Osteoblast (primary cell): ENCODE results near the gene MAN1B1. TPM values are rescaled to one million over a fixed set of nuclear protein-coding genes. Genes with fewer than 3 reads are reported as not detected.

Experiments
- DNase-seq: peaks from one replicate; pipeline ENCODE4 v3.0.0; 2011; ENCODE audit warnings: low spot score, mixed read lengths; ENCODE audit not compliant: insufficient read length; ENCODE audit errors: missing footprints
- H2AFZ ChIP-seq: 2 replicates; pipeline ENCODE4 v1.6.0; 2011; ENCODE audit warnings: mild to moderate bottlenecking, low read length
- H3K27ac ChIP-seq: 2 replicates; pipeline ENCODE4 v1.5.1; 2011; ENCODE audit warnings: mild to moderate bottlenecking, low read depth, low read length, moderate library complexity
- H3K27me3 ChIP-seq: 2 replicates; pipeline ENCODE4 v1.6.0; 2012; ENCODE audit warnings: mild to moderate bottlenecking, control low read depth, inconsistent platforms, low read length, moderate library complexity; ENCODE audit not compliant: insufficient read depth
- H3K36me3 ChIP-seq: 2 replicates; pipeline ENCODE4 v1.5.1; 2011; ENCODE audit warnings: mild to moderate bottlenecking, low read length, control low read depth, moderate library complexity; ENCODE audit not compliant: insufficient read depth
- H3K4me1 ChIP-seq: 2 replicates; pipeline ENCODE4 v1.5.1; 2011; ENCODE audit warnings: mild to moderate bottlenecking, low read length, control low read depth, moderate library complexity; ENCODE audit not compliant: insufficient read depth
- H3K4me2 ChIP-seq: 2 replicates; pipeline ENCODE4 v1.6.0; 2011; ENCODE audit warnings: mild to moderate bottlenecking, low read length; ENCODE audit not compliant: insufficient read depth
- H3K4me3 ChIP-seq: fragments of 200-600 bp; sonication (generic); 3 replicates; pipeline ENCODE4 v1.5.1; 2012; ENCODE audit warnings: mild to moderate bottlenecking, low read length, inconsistent platforms; ENCODE audit not compliant: insufficient read depth
- H3K79me2 ChIP-seq: 2 replicates; pipeline ENCODE4 v1.6.0; 2012; ENCODE audit warnings: mild to moderate bottlenecking, low read length, control low read depth, inconsistent platforms; ENCODE audit not compliant: insufficient read depth
- H3K9me3 ChIP-seq: 2 replicates; pipeline ENCODE4 v1.5.1; 2011; ENCODE audit warnings: low read depth, low read length, control low read depth
- H4K20me1 ChIP-seq: 2 replicates; pipeline ENCODE4 v1.6.0; 2012; ENCODE audit warnings: mild to moderate bottlenecking, low read length, control low read depth; ENCODE audit not compliant: insufficient read depth
- CTCF ChIP-seq: IDR thresholded peaks from 2 replicates; pipeline ENCODE4 v1.5.1; 2011; ENCODE audit warnings: mild to moderate bottlenecking, low read depth, low read length, moderate library complexity; ENCODE audit errors: extremely low read depth
- total RNA-seq: library from RNA; depleted of rRNA; stranded (reverse); fragments of >200 nt; gene quantifications from 2 replicates; pipeline ENCODE4 v1.2.3, GENCODE V29; 2012

Gene MAN1B1
- total RNA-seq, 1 donor = 94.1 TPM

- Histone ChIP-seq H3K4me2 (no peak overlapping the region), H3K9me3 (no peaks in the 10 kb centered on the region), H2AFZ (no peak overlapping the region), H3K27me3 (no peaks in the 10 kb centered on the region), H3K27ac (no peak overlapping the region), H3K4me3 (no peak overlapping the region), H3K36me3 (no peaks in the 10 kb centered on the region), H3K79me2 (peaks cover 25% of the 10 kb centered on the region), H4K20me1 (peaks cover 22% of the 10 kb centered on the region), H3K4me1 (peaks cover 15% of the 10 kb centered on the region)
- no peak for DNase-seq
- TF ChIP-seq CTCF = no peak
These were observed 40.0 kb downstream of the MAN1B1 start for GRCh38 chr9:137126786-137127185.

- Histone ChIP-seq H3K4me3 (peak overlapping the region; percentile 30), H3K79me2 (peaks cover 25% of the 10 kb centered on the region), H4K20me1 (peaks cover 15% of the 10 kb centered on the region), H2AFZ (no peak overlapping the region), H3K27me3 (no peaks in the 10 kb centered on the region), H3K27ac (no peak overlapping the region), H3K4me2 (peak overlapping the region; percentile 97), H3K36me3 (no peaks in the 10 kb centered on the region), H3K9me3 (no peaks in the 10 kb centered on the region), H3K4me1 (peaks cover 15% of the 10 kb centered on the region)
- peak; percentile 49 for DNase-seq
- no peak for TF ChIP-seq CTCF
These were observed 40.7 kb downstream of the MAN1B1 start for GRCh38 chr9:137127301-137128157.

GRCh38 chr9:137128158-137128861 lies 41.5 kb downstream of the MAN1B1 start:
- DNase-seq = peak; percentile 67
- Histone ChIP-seq H3K9me3 (no peaks in the 10 kb centered on the region), H3K27me3 (no peaks in the 10 kb centered on the region), H3K4me3 (peak overlapping the region; percentile 78), H3K36me3 (no peaks in the 10 kb centered on the region), H4K20me1 (peaks cover 15% of the 10 kb centered on the region), H3K27ac (no peak overlapping the region), H2AFZ (no peak overlapping the region), H3K4me1 (peaks cover 15% of the 10 kb centered on the region), H3K79me2 (peaks cover 25% of the 10 kb centered on the region), H3K4me2 (peak overlapping the region; percentile 97)
- TF ChIP-seq CTCF = no peak
